Left kidney (tissue), 2 donors: ENCODE data around the gene IFITM1. TPM values are rescaled to one million over a fixed set of nuclear protein-coding genes. Genes with fewer than 3 reads are reported as not detected.

Experiments
- DNase-seq: peaks from one replicate; pipeline ENCODE4 v3.0.0-alpha.2; 2013
- polyA plus RNA-seq: library from polyadenylated mRNA; unstranded; fragments of 120-200 nt; gene quantifications from one replicate; pipeline ENCODE4 v1.2.1, GENCODE V29; 2013; ENCODE audit not compliant: insufficient read length

The IFITM1 gene
- polyA plus RNA-seq, 1 donor: 38.1 TPM

GRCh38 chr11:293271-293851 lies 20.5 kb upstream of the IFITM1 start:
- DNase-seq: no peak

- DNase-seq: no peak
Measured at GRCh38 chr11:293852-294661, 19.8 kb upstream of the IFITM1 start.

- DNase-seq: no peak
Measured at GRCh38 chr11:294780-295179, 19.1 kb upstream of the IFITM1 start.

GRCh38 chr11:295351-296170 lies 18.3 kb upstream of the IFITM1 start:
- DNase-seq: no peak

- DNase-seq: no peak
Measured at GRCh38 chr11:296171-297050, 17.4 kb upstream of the IFITM1 start.

- DNase-seq: no peak
Measured at GRCh38 chr11:297051-297585, 16.7 kb upstream of the IFITM1 start.

GRCh38 chr11:297586-298405 lies 16.0 kb upstream of the IFITM1 start:
- DNase-seq: no peak

GRCh38 chr11:298406-299065 lies 15.3 kb upstream of the IFITM1 start:
- no peak for DNase-seq

GRCh38 chr11:299081-299891 lies 14.6 kb upstream of the IFITM1 start, which contains the start of gene IFITM5:
Gene IFITM5 (minus strand): TSS chr11:299526. CDS start chr11:299490, 36 bp downstream.
- DNase-seq: no peak

- no peak for DNase-seq
Measured at GRCh38 chr11:299951-300735, 13.7 kb upstream of the IFITM1 start.

GRCh38 chr11:303363-303762 lies 10.5 kb upstream of the IFITM1 start:
- DNase-seq: no peak

- no peak for DNase-seq
Measured at GRCh38 chr11:304061-304506, 9.8 kb upstream of the IFITM1 start.

- peak; percentile 82 for DNase-seq
Measured at GRCh38 chr11:304915-305843, 8.7 kb upstream of the IFITM1 start.

GRCh38 chr11:305844-306211 lies 8.0 kb upstream of the IFITM1 start:
- no peak for DNase-seq

- DNase-seq: no peak
Measured at GRCh38 chr11:306645-307371, 7.0 kb upstream of the IFITM1 start.
